GM18870 (cell line): ENCODE data around the gene KDF1.

Experiments
- ATAC-seq: cut with Tn5 transposase; IDR thresholded peaks from one replicate; pipeline ENCODE4 v1.9.1; 2021; ENCODE audit warnings: moderate library complexity; ENCODE audit not compliant: unreplicated experiment

Gene KDF1, protein sequence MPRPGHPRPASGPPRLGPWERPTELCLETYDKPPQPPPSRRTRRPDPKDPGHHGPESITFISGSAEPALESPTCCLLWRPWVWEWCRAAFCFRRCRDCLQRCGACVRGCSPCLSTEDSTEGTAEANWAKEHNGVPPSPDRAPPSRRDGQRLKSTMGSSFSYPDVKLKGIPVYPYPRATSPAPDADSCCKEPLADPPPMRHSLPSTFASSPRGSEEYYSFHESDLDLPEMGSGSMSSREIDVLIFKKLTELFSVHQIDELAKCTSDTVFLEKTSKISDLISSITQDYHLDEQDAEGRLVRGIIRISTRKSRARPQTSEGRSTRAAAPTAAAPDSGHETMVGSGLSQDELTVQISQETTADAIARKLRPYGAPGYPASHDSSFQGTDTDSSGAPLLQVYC

GRCh38 chr1:26959722-26960624, at the start of gene KDF1:
KDF1 (minus strand) TSS chr1:26960468; CDS start chr1:26952380, 8,088 bp downstream.
- ATAC-seq: no peak

DNA sequence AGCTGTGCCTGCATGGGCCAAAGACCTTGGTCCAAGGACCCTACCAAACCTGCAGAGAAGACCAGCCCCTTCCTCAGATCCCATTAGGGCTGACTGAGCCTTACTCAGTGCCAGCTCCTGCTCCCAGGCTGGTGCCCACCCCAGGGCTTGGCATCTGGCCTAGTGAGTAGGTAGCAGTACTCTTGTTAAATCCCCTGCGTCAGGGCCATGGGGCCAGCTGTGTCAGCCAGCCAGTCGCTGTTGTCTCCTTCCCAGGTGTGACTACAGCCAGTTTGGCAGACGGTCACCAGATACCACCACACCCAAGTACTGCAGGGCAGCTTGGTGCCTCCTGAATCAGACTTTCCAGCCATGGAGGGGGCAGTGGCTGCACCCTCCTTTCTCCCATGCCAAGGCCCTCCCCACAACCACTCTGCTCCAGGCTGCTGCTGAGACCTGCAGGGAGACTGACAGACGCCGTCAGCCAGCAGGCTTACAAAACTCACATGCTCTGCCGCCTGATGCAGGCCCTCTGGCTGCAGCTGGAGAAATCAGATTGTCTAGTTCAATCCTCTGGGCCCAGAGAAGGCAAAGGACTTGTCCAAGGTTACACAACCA, 49.4 kb upstream of the KDF1 start:
- no peak for ATAC-seq

DNA sequence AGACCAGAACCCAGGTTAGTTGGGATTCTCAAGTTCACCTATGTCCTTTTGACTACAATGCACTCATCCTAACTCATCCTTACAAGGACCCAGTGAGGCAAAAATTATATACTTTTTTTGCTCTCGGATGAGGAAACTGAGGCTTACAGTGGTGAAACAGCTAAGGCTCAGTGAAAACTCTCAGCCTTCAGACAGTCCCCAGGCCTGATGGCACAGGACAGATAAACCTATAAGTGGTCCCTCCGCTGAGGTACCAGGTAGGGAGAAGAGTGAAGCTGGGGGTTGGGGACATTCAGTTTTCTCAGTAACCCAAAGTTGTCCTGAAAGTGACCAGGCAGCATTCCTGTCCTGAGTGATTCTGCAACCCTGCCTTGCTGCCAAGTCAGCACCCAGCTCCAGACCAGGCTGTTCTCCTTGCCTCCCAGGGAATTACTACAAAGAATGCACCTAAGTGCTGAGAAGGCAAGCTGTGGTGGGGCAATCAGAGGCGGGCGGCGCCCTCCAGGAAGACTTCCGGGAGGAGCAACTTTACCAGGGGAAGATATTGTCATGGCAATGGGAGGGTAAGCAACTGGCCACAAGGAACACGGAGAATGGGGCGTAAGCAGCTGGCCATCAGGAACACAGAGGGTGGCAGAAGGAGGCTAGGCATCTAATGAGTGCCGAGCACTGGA, 47.8 kb upstream of the KDF1 start:
- ATAC-seq: no peak

DNA sequence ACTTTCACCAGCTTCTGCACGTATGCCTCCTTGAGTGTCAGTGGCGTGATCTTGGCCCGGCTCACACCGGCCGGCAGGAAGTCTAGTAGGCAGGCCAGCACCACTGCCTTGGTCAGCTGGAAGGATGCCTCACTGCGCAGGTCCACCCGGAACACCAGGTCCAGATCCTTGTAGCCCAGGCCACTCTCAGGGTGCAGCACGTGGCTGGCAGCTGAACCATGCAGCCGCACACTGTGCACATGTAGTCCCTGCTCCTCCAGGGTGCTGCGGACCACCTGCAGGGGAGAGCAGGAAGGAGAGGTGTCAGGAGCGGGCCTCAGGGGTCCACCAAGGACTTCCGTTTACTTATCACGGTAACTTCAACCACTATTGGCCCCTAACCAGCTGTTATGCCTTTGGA, 46.4 kb upstream of the KDF1 start:
- ATAC-seq: no peak

DNA sequence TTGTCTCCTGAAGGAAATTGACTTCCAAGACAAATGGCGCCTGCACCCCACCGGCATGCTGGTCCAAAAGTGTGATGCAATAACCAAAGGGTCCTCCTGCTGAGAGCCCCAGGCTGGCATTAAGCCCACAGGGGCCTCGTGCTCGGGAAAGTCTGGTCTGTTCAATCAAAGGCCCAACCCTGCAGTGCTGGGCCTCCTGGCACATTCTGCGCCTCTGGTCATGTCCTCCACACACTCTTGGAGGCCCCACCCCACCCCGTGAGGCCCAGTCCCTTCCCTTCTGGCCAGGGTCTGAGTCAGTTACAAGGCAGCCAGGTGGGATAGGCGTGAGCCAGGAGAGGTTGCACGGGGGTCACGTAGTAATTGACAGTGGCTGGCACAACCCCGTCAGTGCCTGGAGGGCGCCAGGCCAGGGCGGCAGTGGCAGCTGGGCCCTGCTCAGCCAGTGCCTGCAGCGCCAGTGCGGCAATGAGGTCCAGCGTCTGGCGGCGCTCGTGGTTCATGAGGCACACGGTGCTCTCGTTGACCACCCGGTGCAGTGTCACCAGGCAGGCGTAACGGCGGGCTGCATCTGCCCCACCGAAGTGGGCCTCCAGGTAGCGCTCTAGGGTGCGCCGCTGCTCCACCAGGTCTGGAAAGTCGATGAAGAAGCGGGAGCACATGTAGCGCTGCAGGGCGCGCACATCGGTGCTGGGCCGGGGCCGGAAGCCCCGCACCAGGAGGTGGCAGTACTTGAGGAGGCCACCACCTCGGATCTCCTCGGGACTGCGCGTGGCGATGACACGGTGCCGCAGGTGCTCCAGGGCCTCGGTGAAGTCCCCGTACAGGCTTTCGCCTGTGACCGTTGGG, 45.6 kb upstream of the KDF1 start:
- no peak for ATAC-seq

DNA sequence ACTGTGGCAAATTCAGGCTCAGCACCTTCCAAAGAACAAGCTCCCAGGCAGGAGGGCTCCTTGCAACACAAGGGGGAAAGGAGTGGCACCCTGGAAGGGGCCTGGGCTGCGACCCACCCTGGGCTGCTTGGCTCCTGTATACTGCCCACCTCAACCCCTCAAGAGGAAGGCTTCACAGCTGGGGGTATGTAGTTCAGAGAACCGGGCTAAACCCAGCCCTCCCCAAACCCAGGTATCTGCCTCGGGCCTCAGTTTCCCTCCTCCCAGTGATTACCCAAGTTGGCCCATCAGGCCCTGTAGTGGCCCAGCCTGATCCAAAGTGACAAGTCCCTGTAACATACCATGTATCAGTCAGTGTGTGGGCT, 44.9 kb upstream of the KDF1 start:
- ATAC-seq: no peak

DNA sequence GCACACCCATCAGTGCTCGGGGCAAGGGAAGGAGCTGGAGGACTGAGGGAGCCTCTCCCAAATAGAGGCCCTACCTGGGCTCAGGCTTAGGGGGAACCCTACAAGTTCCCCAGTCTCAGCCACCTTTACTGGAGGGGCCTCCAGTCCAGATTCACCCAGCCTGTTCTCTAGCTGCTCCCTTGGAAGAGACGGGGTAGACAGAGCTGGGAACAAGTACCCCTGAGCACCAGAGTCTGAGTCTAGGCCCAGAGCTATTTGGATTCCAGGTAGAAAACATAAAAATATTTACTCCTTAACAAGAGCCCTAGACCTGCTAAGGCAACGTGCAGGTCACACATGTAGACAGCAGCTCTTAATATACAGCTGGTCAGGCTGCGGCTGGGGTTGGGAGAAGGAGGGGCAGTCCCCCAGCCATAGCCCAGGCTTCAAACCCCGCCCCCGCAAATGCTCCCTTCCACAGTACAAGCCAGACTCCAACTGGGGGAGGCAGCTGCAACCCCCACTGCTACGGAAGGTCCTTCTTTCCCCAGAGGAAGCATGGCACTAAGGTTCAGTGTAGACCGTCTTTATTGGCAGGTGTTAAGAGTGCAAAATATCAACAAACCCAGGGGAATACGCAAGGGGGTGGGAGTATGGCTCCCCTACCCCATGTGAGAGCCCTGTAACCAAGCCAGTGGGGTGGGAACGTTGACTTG, 44.4 kb upstream of the KDF1 start:
- no peak for ATAC-seq

DNA sequence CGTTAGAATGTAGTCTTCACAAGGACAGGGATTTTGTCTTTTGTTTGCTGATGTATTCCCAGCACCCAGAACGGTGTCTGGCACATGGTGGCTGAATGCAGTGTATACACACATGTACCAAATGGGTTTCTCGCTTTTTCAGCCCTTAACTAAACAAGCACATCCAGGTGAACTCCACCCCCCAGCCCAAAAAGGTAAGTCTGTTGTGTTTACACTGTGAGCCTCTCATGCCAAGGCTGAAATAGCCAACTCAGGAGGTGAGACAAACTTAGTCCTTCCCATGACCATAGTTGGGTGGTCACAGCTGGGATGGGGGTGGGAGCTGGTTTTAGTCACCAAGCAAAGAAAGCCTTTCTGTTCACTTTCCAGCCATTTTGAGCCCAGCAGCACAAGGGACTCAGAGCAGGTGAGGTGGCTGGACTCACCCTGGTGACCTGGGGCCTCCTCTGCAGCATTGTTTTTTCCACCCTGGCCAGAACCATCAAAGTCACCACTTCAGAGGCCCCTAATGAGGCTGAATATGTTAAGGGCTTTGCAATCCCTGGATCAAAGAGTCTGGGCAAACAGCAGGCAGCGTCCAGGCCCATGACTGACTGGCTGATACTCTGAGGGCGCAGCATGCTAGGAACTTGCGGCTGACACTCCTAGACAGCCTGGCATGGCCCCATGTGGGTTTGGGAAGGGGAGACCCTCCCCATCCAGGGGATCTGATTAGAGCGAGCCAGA, 43.6 kb upstream of the KDF1 start:
- no peak for ATAC-seq

DNA sequence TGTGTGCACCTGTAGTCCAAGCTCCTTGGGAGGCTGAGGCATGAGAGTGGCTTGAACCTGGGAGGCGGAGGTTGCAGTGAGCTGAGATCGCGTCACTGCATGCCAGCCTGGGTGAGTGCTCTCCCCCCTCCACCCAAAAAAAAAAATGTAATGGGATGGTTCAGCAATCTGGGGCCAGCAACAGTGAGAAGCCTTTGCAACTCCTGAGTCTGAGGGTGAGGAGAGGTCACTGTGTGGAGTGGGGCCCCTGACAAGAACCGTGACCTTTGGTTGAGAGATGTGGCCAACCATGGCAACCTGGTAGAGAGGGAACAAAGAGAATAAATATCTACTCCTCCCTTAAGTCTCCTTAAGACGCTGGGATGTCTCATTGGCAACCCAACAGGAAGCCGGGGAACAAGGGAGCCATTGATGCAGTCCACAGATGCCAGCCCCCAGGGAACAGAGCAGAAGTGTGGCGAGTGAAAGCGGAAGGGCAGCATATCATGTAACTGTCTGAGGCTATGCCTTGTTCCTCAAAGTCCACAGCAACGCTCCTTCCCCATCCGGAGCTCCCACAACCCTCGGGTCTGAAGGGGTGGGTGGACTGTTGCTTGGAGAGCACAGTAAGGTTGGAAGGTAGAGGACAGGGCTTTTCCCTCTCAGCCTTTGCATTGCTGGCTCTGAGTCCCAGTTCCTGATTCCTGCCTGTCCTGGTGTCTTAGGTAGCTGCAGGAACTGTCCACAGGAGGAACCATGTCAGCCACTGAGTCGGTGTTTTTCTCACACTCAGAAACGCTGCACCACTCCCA, 41.5 kb upstream of the KDF1 start:
- no peak for ATAC-seq

DNA sequence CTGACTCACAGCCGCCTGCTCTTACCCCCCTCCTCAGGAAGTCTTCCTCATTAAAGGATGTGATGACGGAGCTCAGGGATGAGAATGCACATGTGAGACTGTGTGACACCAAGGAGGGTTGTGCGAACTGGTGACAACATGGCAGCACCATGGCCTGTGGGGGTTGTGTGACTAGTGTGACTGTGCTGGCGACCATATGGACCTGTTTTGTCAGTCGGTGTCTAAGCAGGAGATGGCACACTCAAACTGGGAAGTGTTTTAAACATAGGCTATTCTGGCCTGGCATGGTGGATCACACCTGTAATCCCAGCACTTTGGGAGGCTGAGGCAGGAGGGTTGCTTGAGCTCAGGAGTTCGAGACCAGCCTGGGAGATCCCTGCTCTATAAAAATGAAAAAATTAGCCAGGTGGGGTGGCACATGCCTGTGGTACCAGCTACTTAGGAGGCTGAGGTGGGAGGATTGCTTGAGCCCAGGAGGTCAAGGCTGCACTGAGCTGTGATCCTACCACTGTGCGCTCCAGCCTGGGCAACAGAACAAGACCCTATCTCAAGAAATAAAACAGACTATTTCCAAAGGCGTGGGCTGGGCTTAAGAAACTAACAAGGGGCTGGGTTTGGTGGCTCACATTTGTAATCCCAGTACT, 40.7 kb upstream of the KDF1 start:
- no peak for ATAC-seq

- no peak for ATAC-seq
These were observed 40.0 kb upstream of the KDF1 start for GRCh38 chr1:27000090-27000816.

DNA sequence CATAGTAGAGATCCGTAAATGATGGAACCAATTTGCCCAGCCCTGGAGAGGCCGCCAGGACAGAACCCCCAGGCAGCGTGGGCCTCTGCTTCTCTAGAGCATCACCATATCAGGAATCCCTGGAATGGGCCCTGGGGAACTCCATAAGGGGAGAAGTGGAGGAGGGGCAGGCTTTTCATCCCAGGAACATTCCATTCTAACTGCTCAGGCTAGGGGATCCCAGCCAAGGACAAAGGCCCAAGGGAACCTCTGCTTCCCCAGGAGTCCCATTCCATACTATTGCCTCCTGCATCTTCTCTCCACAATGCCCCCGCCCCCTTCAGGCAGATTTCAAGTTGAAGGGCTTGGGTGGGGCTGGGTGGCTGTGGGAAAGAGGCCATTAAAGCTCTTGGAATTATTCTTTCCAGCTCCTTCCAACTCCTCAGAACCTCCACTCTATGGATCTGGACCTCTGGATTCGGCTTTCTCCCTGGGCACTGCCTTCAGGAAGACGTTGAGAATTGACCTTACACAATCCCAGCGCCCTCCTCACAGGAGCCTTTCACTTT, 39.2 kb upstream of the KDF1 start:
- ATAC-seq: no peak

DNA sequence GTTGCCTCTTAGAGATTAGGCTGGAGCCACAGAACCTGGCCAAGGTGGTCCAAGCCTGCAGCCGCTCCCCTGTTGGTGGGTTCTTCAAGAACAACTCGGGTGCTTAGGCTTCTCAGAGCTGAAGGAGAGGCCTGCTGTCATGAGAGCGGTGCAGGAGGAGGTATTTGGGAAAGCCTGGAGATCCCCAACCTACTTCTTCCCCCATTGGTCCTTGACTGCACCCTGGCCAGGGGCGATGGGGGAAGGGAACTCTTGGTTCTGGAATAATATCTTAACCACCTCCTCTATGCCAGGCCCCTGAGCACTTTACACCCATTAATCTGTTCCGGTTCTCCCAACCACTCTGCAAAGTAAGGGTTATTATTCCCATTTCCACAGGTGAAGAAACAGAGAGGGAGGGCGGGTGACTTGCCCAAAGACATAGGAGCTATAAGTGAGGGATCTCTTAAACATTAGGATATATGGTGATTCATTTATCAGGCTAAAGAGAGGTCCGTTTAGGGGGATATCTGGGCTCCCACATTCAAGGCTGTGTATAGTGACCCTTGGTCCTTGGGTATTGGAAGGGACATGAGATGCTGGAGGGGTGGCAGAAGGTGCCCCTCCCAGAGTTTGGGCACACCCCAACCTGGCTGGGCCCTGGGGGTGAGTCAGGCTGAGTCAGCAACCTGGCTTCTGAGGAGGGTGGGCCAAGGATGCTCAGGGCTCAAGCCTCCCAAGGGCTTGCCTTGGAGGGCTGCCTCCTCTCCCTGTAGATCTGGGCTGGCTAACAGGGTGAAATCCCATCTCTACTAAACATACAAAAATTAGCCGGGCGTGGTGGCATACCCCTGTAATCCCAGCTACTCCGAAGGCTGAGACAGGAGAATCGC, 38.4 kb upstream of the KDF1 start:
- no peak for ATAC-seq

GRCh38 chr1:26996665-26997064, 36.4 kb upstream of the KDF1 start:
- ATAC-seq: no peak

GRCh38 chr1:26996024-26996423, 35.8 kb upstream of the KDF1 start:
- ATAC-seq: no peak
